Activated naive CD8-positive, alpha-beta T cell treated with anti-CD3 and anti-CD28 coated beads for 36 hours (primary cell): Measurements from ENCODE around the gene CLCN1. TPM values are rescaled to one million over a fixed set of nuclear protein-coding genes. Genes with fewer than 3 reads are reported as not detected.

ENCODE experiments used
- DNase-seq: peaks from one replicate; pipeline ENCODE4 v3.0.0; 2021
- H3K27ac Mint-ChIP-seq: one replicate; pipeline ENCODE4 v1.8.0; 2022; ENCODE audit warnings: mild to moderate bottlenecking, moderate library complexity, mixed read lengths
- H3K27me3 Mint-ChIP-seq: one replicate; pipeline ENCODE4 v1.8.0; 2022; ENCODE audit warnings: mild to moderate bottlenecking, mixed read lengths
- H3K36me3 Mint-ChIP-seq: one replicate; pipeline ENCODE4 v1.8.0; 2021; ENCODE audit warnings: mild to moderate bottlenecking, mixed read lengths
- H3K4me1 Mint-ChIP-seq: one replicate; pipeline ENCODE4 v1.8.0; 2021; ENCODE audit warnings: mixed read lengths
- H3K4me3 Mint-ChIP-seq: one replicate; pipeline ENCODE4 v1.8.0; 2022; ENCODE audit warnings: mild to moderate bottlenecking, moderate library complexity, mixed read lengths
- H3K9me3 Mint-ChIP-seq: one replicate; pipeline ENCODE4 v1.8.0; 2022; ENCODE audit warnings: mixed read lengths
- total RNA-seq, 2 experiments: library from RNA; stranded (reverse); gene quantifications; one replicate each; pipeline ENCODE4 v1.2.3, GENCODE V29; 2021

CLCN1 gene
- total RNA-seq, 2 experiments from 2014 or later: 0.06 TPM; not detected in 1

DNA sequence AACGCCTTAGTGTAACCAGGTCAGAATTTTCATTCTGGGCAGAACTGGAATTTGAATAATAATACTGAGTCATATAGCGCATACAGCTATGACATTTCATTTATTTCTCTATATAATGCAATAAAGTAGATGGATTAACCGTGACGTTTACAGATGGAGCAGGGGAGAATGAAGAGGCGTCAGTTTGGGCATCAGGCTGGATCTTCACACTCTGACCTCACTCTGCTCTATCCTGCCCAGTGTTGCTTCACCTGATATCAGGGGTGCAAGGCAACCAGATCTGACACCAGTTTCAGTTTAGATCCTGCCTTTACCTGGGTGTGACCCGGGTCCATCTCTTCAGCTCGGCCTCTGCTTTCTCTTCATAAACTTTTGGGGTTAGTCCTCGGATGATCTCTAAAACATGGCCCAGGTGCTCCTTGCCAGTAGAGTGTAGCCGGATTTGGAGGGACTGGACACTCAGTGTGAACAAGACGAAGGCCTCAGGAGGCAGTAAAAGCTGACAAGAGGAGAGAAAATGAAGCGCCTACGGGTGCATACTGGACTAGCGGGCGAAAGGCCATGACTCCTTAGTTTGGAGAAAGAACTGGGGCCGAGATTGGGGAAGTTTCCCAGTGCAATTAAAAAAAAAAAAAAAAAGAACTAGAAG, 63.8 kb downstream of the CLCN1 start:
- no peak for DNase-seq
- Mint-ChIP-seq H3K9me3 (no peaks in the 10 kb centered on the region), H3K36me3 (peaks cover 8% of the 10 kb centered on the region), H3K27me3 (no peaks in the 10 kb centered on the region), H3K4me3 (peak overlapping the region; percentile 89), H3K4me1 (peaks cover 51% of the 10 kb centered on the region), H3K27ac (peak overlapping the region; percentile 98)

DNA sequence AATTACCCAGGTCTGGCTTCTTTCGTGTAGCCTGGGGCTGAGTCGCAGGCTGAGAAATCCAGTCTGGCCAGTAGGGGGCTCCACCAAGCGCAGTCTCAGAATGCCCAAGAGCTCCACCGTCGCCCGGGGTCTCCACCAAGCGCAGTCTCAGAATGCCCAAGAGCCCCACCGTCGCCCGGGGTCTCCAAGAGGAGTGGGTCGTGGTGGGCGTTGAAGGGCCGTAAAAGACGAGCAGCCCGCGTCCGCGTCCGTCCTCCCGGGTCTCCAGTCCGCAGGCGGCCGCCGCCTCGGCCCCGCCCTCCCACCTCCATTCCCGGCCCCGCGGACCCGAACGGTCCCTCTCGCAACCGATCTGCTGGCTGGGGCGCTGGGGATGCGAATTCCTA, 64.3 kb downstream of the CLCN1 start:
- Mint-ChIP-seq H3K9me3 (no peaks in the 10 kb centered on the region), H3K27me3 (no peaks in the 10 kb centered on the region), H3K4me3 (peak overlapping the region; percentile 89), H3K36me3 (peaks cover 8% of the 10 kb centered on the region), H3K4me1 (peaks cover 46% of the 10 kb centered on the region), H3K27ac (peak overlapping the region; percentile 98)
- peak; percentile 83 for DNase-seq

DNA sequence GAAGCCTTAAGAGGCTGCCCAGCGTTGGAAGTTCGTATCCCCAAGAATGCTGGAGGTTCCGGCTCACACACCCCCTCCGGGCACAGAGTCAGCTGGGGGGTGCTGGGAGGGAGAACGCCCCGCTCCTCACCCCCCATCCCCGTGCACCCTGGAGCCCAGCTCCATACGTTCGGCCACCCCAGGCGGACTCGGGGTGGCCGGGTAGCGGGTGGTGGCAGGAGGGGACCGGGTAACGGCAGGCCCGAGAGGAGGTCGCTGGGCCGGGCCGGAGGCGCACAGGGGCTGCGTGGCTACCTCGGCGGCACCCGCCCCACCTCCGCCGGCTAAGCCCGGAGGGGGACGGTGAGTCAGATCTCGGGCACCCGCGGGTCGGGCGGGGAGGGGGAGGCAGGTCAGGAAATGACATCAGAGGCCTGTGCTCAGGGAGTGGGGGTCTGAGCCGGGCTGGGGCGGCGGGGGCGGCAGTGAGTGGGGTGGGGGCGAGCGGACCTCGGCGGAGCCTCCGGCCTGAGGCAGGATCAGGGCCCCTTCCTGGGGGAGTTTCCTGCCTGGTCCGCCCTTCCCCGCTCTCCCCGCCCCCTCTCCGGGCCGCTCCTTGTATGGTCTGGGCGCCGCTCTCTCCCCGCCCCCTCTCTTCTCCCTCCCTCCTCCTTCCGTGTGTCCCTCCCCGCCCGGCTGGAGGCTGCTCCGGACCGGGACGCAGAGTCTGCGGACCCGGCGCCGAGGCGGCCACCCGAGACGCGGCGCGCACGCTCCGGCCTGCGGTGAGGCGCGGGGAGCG, 64.9 kb downstream of the CLCN1 start, which contains the start of gene ZYX:
TSS of gene ZYX (plus strand) at position 700 of the 781 bp plus-strand sequence. CDS start 227 bp downstream, outside the sequence.
- H3K27ac Mint-ChIP-seq: peak within 1 kb of the TSS; percentile 98
- peak within 1 kb of the TSS; percentile 89 for H3K4me3 Mint-ChIP-seq
- H3K9me3 Mint-ChIP-seq: no peaks in the 10 kb centered on the region
- DNase-seq: peak; percentile 93
- no peaks in the 10 kb centered on the region for H3K27me3 Mint-ChIP-seq
- H3K36me3 Mint-ChIP-seq: peaks cover 8% of the 10 kb centered on the region
- H3K4me1 Mint-ChIP-seq: peaks cover 40% of the 10 kb centered on the region

DNA sequence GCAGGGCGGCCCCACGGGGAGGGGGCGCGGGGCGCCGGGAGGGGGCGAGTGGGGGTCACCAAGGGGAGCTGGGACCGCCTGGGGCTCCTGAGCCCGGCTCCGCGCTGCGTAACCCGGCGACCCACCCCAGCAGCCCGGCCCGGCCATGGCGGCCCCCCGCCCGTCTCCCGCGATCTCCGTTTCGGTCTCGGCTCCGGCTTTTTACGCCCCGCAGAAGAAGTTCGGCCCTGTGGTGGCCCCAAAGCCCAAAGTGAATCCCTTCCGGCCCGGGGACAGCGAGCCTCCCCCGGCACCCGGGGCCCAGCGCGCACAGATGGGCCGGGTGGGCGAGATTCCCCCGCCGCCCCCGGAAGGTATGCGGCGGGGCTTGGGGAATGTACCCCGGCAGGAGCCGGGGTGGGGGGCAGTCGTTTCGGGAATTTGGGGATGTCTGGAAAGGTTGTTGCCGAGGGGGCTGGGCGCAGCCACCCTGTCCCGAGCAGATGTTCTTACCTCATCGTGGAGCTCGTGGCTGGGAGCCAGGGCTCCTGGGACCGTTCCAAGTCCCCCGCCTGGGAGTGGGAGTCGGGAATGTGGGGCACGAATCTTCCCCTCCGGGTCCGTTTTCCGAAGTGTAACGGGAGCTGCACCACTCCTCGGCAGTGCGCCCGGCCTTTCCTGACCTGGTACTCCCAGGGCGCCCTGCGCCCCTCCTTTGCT, 65.7 kb downstream of the CLCN1 start:
- Mint-ChIP-seq H3K9me3 (no peaks in the 10 kb centered on the region), H3K4me1 (peaks cover 33% of the 10 kb centered on the region), H3K27me3 (no peaks in the 10 kb centered on the region), H3K27ac (peak overlapping the region; percentile 49), H3K36me3 (peaks cover 8% of the 10 kb centered on the region), H3K4me3 (peak overlapping the region; percentile 76)
- DNase-seq: no peak

DNA sequence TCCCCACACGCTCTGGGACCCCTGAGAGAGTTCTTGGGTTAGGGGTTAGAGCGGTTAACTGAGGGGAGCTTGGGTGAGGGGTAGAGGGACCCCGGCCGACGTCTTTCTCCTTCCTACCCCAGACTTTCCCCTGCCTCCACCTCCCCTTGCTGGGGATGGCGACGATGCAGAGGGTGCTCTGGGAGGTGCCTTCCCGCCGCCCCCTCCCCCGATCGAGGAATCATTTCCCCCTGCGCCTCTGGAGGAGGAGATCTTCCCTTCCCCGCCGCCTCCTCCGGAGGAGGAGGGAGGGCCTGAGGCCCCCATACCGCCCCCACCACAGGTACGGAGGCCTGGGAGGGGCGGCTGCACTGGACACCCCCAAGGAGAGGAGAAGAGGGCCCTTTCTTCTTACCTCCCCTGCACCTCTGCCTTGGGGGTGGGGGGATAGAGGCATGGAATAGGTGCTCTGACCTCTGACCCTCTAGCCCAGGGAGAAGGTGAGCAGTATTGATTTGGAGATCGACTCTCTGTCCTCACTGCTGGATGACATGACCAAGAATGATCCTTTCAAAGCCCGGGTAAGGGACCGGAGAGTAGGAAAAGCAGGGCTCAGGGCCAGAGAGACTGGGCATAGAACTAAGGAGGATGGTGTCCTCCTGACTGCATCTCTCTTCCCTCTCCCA, 66.3 kb downstream of the CLCN1 start:
- no peak for DNase-seq
- Mint-ChIP-seq H3K4me1 (peaks cover 29% of the 10 kb centered on the region), H3K27me3 (no peaks in the 10 kb centered on the region), H3K36me3 (peaks cover 8% of the 10 kb centered on the region), H3K4me3 (peak overlapping the region; percentile 76), H3K27ac (peak overlapping the region; percentile 58), H3K9me3 (no peaks in the 10 kb centered on the region)

DNA sequence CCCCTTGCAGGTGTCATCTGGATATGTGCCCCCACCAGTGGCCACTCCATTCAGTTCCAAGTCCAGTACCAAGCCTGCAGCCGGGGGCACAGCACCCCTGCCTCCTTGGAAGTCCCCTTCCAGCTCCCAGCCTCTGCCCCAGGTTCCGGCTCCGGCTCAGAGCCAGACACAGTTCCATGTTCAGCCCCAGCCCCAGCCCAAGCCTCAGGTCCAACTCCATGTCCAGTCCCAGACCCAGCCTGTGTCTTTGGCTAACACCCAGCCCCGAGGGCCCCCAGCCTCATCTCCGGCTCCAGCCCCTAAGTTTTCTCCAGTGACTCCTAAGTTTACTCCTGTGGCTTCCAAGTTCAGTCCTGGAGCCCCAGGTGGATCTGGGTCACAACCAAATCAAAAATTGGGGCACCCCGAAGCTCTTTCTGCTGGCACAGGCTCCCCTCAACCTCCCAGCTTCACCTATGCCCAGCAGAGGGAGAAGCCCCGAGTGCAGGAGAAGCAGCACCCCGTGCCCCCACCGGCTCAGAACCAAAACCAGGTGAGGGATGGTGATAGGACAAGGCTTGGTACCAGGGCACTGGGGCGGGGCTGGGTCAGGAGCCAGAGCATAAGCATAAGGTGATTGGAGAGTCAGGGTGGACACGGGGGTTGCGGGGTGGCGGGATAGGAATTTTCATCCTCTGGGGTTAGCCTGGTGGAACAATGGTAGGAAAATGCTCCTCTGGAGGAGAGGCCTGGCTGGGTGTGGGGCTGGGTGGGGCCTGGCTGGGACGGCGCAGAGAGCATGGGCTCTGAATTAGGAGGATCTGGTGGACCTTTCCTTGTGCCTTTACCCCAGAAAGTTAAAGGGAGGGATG, 67.1 kb downstream of the CLCN1 start:
- no peaks in the 10 kb centered on the region for H3K27me3 Mint-ChIP-seq
- H3K4me3 Mint-ChIP-seq: peak overlapping the region; percentile 76
- H3K36me3 Mint-ChIP-seq: peaks cover 8% of the 10 kb centered on the region
- H3K9me3 Mint-ChIP-seq: no peaks in the 10 kb centered on the region
- DNase-seq: no peak
- peak overlapping the region; percentile 58 for H3K27ac Mint-ChIP-seq
- H3K4me1 Mint-ChIP-seq: peaks cover 26% of the 10 kb centered on the region

DNA sequence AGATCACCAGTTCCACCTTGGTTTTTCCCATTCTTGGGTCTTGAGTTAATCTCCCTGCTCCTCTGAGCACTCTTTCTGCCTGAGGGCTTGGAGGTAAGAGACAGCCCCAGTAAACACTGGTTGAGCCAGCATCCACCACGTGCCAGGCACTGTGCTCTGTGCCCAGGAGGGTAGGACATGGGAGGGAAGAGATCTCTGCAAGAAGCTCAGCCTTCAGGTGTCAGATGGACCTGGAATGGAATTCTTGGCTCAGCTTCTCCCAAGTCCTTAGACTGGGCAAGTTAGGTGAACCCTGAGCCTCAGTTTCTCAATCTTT, 67.7 kb downstream of the CLCN1 start:
- Mint-ChIP-seq H3K9me3 (no peaks in the 10 kb centered on the region), H3K27ac (no peak overlapping the region)

DNA sequence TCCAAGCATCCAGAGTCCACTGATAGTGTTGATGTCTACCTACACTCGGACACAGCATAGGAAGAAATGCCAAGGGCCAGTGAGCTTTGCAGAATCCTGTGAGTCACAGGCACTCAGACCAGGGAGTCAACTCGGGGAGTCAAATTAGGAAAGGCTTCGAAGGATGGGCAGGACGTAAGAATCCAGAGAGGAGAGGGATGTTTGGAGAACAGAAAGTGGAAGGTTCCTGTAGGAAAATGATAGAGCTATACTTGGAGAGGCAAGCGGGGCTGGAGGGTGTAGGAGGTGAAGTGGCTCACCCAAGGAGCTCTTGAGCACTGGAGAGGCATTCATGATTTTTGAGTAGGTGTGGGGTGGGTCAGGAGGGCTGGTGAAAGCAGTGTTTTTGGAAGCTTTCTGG, 68.2 kb downstream of the CLCN1 start:
- no peak for DNase-seq
- peaks cover 8% of the 10 kb centered on the region for H3K36me3 Mint-ChIP-seq
- no peaks in the 10 kb centered on the region for H3K9me3 Mint-ChIP-seq
- H3K4me3 Mint-ChIP-seq: no peak overlapping the region
- peaks cover 14% of the 10 kb centered on the region for H3K4me1 Mint-ChIP-seq
- no peaks in the 10 kb centered on the region for H3K27me3 Mint-ChIP-seq
- H3K27ac Mint-ChIP-seq: no peak overlapping the region

More for the DNA sequence above, 67.7 kb downstream of the CLCN1 start:
- no peak overlapping the region for H3K4me3 Mint-ChIP-seq
- DNase-seq: no peak
- peaks cover 20% of the 10 kb centered on the region for H3K4me1 Mint-ChIP-seq
- H3K36me3 Mint-ChIP-seq: peaks cover 8% of the 10 kb centered on the region
- no peaks in the 10 kb centered on the region for H3K27me3 Mint-ChIP-seq

DNA sequence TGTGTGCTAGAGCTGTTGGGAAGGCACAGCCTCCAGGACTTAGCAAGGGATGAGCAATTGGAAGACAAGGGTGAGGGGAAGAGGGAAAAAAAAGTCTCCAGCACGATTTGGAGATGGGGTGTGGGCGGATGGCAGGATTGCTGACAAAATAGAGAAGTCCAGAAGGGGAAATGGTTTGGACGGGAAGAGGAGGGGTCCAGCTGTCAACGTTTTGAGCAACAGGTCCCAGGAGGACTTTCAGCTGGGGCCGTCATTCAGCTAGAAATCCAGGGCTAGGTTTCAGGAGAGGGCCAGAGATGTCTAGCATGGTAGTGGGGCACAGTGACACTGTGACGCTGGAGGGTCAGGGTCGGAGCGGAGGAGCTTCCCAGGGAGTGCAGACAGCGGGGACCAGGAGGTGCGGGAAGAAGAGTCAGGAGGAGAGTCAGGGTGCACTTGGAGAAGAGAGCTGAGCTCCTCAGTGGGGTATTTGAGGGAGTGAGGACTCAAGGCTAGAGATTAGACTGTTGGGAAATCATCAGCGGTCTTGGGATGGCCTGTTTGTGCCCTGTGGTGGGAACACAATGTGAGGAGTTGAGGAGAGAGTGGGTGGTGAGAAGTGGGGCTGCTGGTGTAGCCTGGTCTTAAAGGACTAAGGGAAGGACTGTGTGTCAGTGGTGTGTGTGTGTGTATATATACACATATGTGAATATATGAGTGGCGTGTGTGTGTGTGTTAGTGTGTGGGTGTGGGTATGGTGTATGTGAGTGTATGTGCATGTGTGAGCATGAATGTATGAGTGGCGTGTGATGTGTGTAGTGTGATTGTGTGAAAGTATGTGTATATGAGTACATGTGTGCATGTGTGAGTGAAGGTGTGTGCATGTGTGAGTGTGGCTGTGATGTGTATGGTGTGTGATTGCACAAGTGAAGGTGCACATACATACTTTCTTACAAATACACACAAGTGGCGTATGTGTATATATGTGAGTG, 69.0 kb downstream of the CLCN1 start:
- DNase-seq: no peak
- Mint-ChIP-seq H3K27me3 (no peaks in the 10 kb centered on the region), H3K4me3 (no peak overlapping the region), H3K27ac (no peak overlapping the region), H3K36me3 (peaks cover 13% of the 10 kb centered on the region), H3K9me3 (no peaks in the 10 kb centered on the region), H3K4me1 (peaks cover 15% of the 10 kb centered on the region)

DNA sequence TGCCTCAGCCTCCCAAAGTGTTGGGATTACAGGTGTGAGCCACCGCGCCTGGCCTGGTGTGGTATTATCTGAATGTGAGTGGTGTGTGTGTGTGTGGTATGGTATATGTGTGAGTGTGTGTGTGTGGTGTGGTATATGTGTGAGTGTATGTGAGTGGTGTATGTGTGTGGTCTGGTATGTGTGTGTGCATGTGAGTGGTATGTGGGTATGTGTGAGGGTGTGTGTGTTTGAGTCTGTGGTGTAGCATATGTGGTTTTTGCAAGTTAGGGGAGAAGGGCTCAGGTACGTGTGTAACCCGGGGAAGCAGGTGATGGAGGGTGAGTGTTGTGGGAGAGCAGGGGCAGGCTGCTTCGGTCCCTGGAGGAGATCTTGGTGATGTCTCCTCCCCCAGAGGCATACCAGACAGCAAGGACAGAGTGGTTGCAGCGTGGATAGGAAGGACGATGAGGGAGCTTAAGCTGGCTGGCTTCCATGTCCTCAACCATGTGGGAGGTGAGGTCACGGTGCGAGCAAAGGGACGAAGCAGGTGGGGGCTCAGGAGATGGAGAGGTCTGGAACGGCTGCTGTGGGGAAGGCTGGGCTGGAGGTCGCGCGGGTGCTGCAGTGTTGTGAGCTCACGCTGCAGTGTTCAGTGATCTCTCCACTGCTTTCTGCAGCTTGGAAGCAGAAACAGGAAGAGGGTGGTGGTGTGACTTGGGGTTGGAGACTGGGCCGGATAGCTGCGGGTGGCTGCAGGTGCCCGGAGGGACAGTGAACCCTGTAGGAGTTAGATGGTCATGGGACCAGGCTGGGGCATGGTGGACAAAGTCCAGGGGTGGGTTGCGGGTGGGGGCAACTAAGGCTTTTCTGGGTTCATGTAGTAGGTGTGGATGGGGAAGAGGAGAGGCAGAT, 70.2 kb downstream of the CLCN1 start:
- no peak overlapping the region for H3K4me3 Mint-ChIP-seq
- H3K27ac Mint-ChIP-seq: no peak overlapping the region
- H3K9me3 Mint-ChIP-seq: no peaks in the 10 kb centered on the region
- peak; percentile 29 for DNase-seq
- no peaks in the 10 kb centered on the region for H3K27me3 Mint-ChIP-seq
- H3K4me1 Mint-ChIP-seq: peaks cover 18% of the 10 kb centered on the region
- H3K36me3 Mint-ChIP-seq: peaks cover 15% of the 10 kb centered on the region

DNA sequence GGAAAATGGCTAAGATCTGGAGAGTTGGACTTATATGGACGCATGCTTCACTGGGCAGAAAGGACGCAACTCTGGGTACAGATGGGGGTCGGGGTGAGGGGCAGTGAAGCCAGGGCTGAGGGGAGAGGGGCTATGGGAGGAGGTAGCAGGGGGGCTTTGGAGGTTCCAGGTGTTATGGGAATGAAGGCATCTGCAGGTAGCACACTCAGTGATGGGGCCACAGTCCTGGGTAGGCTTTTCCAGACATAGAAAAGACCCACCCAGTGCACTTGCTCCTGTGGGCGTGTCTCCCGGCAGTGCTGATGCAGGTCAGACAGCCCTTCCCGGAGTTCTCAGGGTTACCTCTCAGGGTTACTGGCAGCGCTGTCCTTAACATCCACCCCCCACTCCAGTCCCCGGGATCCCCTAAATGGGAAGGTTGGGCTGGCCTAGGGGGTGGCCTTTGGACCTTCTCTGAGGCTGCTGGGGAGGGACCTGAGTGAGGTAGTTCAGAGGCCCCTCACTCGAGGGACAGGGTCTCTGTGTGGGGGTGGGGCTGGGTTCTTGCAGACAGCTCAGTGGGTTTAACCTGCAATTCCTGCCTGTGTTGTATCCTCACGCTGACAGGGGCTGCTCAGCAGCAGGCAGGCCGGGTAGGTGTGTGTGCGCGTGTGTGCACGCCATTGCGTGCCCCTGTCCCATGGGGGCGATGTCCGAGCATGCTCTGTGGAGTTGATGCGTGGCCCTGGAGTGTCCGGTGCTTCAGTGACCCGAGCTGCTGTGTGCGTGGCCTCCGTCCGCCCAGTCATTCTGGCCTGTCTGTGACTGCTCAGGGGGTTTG, 71.5 kb downstream of the CLCN1 start:
- Mint-ChIP-seq H3K4me3 (no peak overlapping the region), H3K27me3 (no peaks in the 10 kb centered on the region), H3K9me3 (no peaks in the 10 kb centered on the region), H3K4me1 (peaks cover 17% of the 10 kb centered on the region), H3K27ac (no peak overlapping the region), H3K36me3 (peaks cover 15% of the 10 kb centered on the region)
- DNase-seq: no peak

DNA sequence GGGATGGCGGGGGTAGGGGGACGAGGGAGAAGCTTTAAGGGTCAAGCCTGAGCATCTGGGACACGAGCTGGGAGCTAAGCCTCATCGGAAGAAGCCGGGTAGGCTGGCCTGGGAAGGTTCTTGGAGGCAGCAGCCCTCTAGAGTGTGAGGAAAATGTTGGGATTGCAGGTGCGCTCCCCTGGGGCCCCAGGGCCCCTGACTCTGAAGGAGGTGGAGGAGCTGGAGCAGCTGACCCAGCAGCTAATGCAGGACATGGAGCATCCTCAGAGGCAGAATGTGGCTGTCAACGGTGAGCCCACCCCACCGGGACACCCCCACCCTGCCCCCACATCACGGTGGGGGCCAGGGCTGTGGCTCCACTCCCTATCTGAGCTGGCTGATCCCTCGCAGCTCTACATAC, 72.1 kb downstream of the CLCN1 start:
- Mint-ChIP-seq H3K4me1 (peaks cover 10% of the 10 kb centered on the region), H3K9me3 (no peaks in the 10 kb centered on the region), H3K4me3 (no peak overlapping the region), H3K27me3 (no peaks in the 10 kb centered on the region), H3K36me3 (peaks cover 10% of the 10 kb centered on the region), H3K27ac (no peak overlapping the region)
- DNase-seq: no peak
